ENCODE measurements around the gene ZXDA.

The ZXDA gene

GRCh38 chrX:57915680-57916079 is 5.4 kb upstream of the ZXDA start:
- CTCF ChIA-PET, result no interaction called here
- Histone ChIP-seq H3K4me3 (ENCODE audit: low read depth, low read length) (no peak overlapping the region), H3K4me1 (ENCODE audit: control insufficient read depth, insufficient read depth, low read length) (no peaks in the 10 kb centered on the region), H3K9me3 (ENCODE audit: control insufficient read depth, insufficient read depth, low read depth, low read length) (no peaks in the 10 kb centered on the region), H3K36me3 (ENCODE audit: control insufficient read depth in 2 of 2, insufficient read depth in 1 of 2, low read length in 2 of 2) (no peaks in the 10 kb centered on the region), H3K27ac (ENCODE audit: extremely low read depth, low read depth, low read length) (no peak overlapping the region)
- TF ChIP-seq ZNF132 (tag by site-specific recombination; IDR thresholded peaks at IDR 0.05; ENCODE audit: borderline replicate concordance) (no peak), ZNF514 (tag by site-specific recombination; IDR thresholded peaks at IDR 0.05) (no peak), ZNF707 (tag by site-specific recombination; IDR thresholded peaks at IDR 0.05) (no peak), ZNF394 (tag by site-specific recombination; IDR thresholded peaks at IDR 0.05; ENCODE audit: borderline replicate concordance) (no peak), ZNF548 (tag by site-specific recombination; IDR thresholded peaks at IDR 0.05) (no peak), ZNF580 (tag by site-specific recombination; IDR thresholded peaks at IDR 0.05) (no peak), ZNF518A (tag by site-specific recombination; conservative IDR thresholded peaks at IDR 0.05; ENCODE audit: low read depth) (no peak), ZBTB10 (tag by site-specific recombination; IDR thresholded peaks at IDR 0.05) (no peak), ZNF555 (tag by site-specific recombination; conservative IDR thresholded peaks at IDR 0.05) (no peak), ZNF274 (IDR thresholded peaks at IDR 0.05; ENCODE audit: low read length) (no peak), ZNF274 (tag by site-specific recombination; IDR thresholded peaks at IDR 0.05; ENCODE audit: borderline replicate concordance) (no peak), ZNF776 (tag by site-specific recombination; IDR thresholded peaks at IDR 0.05; ENCODE audit: borderline replicate concordance) (no peak), ZNF560 (tag by site-specific recombination; IDR thresholded peaks at IDR 0.05; ENCODE audit: borderline replicate concordance) (no peak), KLF17 (tag by site-specific recombination; IDR thresholded peaks at IDR 0.05) (no peak), ZNF645 (tag by site-specific recombination; IDR thresholded peaks at IDR 0.05) (no peak), ZNF501 (tag by site-specific recombination; IDR thresholded peaks at IDR 0.05) (no peak), ZNF837 (tag by site-specific recombination; IDR thresholded peaks at IDR 0.05) (no peak)
- TF ChIP-seq, protein P1, sequence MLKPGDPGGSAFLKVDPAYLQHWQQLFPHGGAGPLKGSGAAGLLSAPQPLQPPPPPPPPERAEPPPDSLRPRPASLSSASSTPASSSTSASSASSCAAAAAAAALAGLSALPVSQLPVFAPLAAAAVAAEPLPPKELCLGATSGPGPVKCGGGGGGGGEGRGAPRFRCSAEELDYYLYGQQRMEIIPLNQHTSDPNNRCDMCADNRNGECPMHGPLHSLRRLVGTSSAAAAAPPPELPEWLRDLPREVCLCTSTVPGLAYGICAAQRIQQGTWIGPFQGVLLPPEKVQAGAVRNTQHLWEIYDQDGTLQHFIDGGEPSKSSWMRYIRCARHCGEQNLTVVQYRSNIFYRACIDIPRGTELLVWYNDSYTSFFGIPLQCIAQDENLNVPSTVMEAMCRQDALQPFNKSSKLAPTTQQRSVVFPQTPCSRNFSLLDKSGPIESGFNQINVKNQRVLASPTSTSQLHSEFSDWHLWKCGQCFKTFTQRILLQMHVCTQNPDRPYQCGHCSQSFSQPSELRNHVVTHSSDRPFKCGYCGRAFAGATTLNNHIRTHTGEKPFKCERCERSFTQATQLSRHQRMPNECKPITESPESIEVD (tag by site-specific recombination; IDR thresholded peaks at IDR 0.05), result no peak
- TF ChIP-seq, protein P2, sequence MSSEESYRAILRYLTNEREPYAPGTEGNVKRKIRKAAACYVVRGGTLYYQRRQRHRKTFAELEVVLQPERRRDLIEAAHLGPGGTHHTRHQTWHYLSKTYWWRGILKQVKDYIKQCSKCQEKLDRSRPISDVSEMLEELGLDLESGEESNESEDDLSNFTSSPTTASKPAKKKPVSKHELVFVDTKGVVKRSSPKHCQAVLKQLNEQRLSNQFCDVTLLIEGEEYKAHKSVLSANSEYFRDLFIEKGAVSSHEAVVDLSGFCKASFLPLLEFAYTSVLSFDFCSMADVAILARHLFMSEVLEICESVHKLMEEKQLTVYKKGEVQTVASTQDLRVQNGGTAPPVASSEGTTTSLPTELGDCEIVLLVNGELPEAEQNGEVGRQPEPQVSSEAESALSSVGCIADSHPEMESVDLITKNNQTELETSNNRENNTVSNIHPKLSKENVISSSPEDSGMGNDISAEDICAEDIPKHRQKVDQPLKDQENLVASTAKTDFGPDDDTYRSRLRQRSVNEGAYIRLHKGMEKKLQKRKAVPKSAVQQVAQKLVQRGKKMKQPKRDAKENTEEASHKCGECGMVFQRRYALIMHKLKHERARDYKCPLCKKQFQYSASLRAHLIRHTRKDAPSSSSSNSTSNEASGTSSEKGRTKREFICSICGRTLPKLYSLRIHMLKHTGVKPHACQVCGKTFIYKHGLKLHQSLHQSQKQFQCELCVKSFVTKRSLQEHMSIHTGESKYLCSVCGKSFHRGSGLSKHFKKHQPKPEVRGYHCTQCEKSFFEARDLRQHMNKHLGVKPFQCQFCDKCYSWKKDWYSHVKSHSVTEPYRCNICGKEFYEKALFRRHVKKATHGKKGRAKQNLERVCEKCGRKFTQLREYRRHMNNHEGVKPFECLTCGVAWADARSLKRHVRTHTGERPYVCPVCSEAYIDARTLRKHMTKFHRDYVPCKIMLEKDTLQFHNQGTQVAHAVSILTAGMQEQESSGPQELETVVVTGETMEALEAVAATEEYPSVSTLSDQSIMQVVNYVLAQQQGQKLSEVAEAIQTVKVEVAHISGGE (tag by site-specific recombination; conservative IDR thresholded peaks at IDR 0.05; ENCODE audit: low read depth), result no peak
- POLR2A ChIA-PET, result no interaction called here

All from HEK293 (cell line).